ENCODE results near the gene RBAK. TPM values are rescaled to one million over a fixed set of nuclear protein-coding genes. Genes with fewer than 3 reads are reported as not detected.
A peak's percentile ranks its signal among the peaks of the same experiment; 100 is the strongest.

Gene RBAK
- polyA plus RNA-seq, 3 donors, result 0.74 to 3.3 (median 1.8) TPM

- Histone ChIP-seq H3K4me1 (ENCODE audit: control insufficient read depth in 1 of 2, insufficient read depth in 2 of 2, low read length in 2 of 2) (no peaks in the 10 kb centered on the region), H3K9ac (ENCODE audit: insufficient read depth, low read length, poor library complexity, severe bottlenecking) (no peak overlapping the region), H3K79me2 (ENCODE audit: insufficient read depth, low read length) (no peaks in the 10 kb centered on the region), H3K27ac (ENCODE audit: low read depth in 1 of 2, low read length in 2 of 2) (no peak overlapping the region), H3K27me3 (ENCODE audit: control insufficient read depth in 2 of 2, insufficient read depth in 2 of 2, low read length in 2 of 2) (no peaks in the 10 kb centered on the region), H3K36me3 (replicated peaks in 1 of 2; ENCODE audit: control insufficient read depth in 1 of 2, insufficient read depth in 2 of 2, low read length in 2 of 2) (peaks cover 36 to 58% of the 10 kb centered on the region in 2 donors), H4K20me1 (ENCODE audit: insufficient read depth, low read length) (no peaks in the 10 kb centered on the region), H3K4me3 (replicated peaks in 1 of 3; ENCODE audit: low read depth in 2 of 3, low read length in 3 of 3) (no peak overlapping the region), H3K9me3 (replicated peaks in 1 of 2; ENCODE audit: control insufficient read depth in 1 of 2, insufficient read depth in 1 of 2, low read length in 2 of 2) (no peaks in the 10 kb centered on the region), H2AFZ (ENCODE audit: insufficient read depth, low read depth, low read length, poor library complexity, severe bottlenecking) (no peak overlapping the region), H3K4me2 (replicated peaks; ENCODE audit: extremely low read depth, low read length, poor library complexity, severe bottlenecking) (no peak overlapping the region)
- H3K27me3 Mint-ChIP-seq (ENCODE audit: low read depth in 3 of 3), result peaks cover 0 to 2% (median 0%) of the 10 kb centered on the region in 3 donors
- no peak for TF ChIP-seq CTCF (IDR thresholded peaks at IDR 0.05)
- H3K9me3 Mint-ChIP-seq, result no peaks in the 10 kb centered on the region
- H3K4me1 Mint-ChIP-seq, result no peaks in the 10 kb centered on the region
- WGBS (ENCODE audit: insufficient coverage), result 100% methylated on average over 3 of the region's 5 CpGs
- peak overlapping the region in 2 of 7 donors; percentile 22 to 23 for H3K27ac Mint-ChIP-seq
- intact Hi-C loops (cut with micrococcal nuclease), result no loop called here
- peaks cover 56 to 76% of the 10 kb centered on the region in 2 donors for H3K36me3 Mint-ChIP-seq
- no peak for DNase-seq
- no peak overlapping the region for H3K4me3 Mint-ChIP-seq
These were observed 46.2 kb upstream of the RBAK start for GRCh38 chr7:4999369-4999950.

GRCh38 chr7:5001003-5001402 is 44.7 kb upstream of the RBAK start:
- Histone ChIP-seq H3K9ac (ENCODE audit: insufficient read depth, low read length, poor library complexity, severe bottlenecking) (no peak overlapping the region), H3K4me2 (replicated peaks; ENCODE audit: extremely low read depth, low read length, poor library complexity, severe bottlenecking) (no peak overlapping the region), H3K4me3 (replicated peaks in 1 of 3; ENCODE audit: low read depth in 2 of 3, low read length in 3 of 3) (no peak overlapping the region), H3K79me2 (ENCODE audit: insufficient read depth, low read length) (no peaks in the 10 kb centered on the region), H3K4me1 (ENCODE audit: control insufficient read depth in 1 of 2, insufficient read depth in 2 of 2, low read length in 2 of 2) (no peaks in the 10 kb centered on the region), H3K9me3 (replicated peaks in 1 of 2; ENCODE audit: control insufficient read depth in 1 of 2, insufficient read depth in 1 of 2, low read length in 2 of 2) (no peaks in the 10 kb centered on the region), H3K36me3 (replicated peaks in 1 of 2; ENCODE audit: control insufficient read depth in 1 of 2, insufficient read depth in 2 of 2, low read length in 2 of 2) (peaks cover 26 to 55% of the 10 kb centered on the region in 2 donors), H3K27me3 (ENCODE audit: control insufficient read depth in 2 of 2, insufficient read depth in 2 of 2, low read length in 2 of 2) (no peaks in the 10 kb centered on the region), H3K27ac (ENCODE audit: low read depth in 1 of 2, low read length in 2 of 2) (no peak overlapping the region), H2AFZ (ENCODE audit: insufficient read depth, low read depth, low read length, poor library complexity, severe bottlenecking) (no peak overlapping the region), H4K20me1 (ENCODE audit: insufficient read depth, low read length) (no peaks in the 10 kb centered on the region)
- H3K4me3 Mint-ChIP-seq, result no peak overlapping the region
- DNase-seq, result no peak
- TF ChIP-seq CTCF (IDR thresholded peaks at IDR 0.05), result no peak
- peak overlapping the region in 4 of 7 donors; percentile 19 to 71 (median 45) for H3K27ac Mint-ChIP-seq
- peaks cover 0 to 2% (median 0%) of the 10 kb centered on the region in 3 donors for H3K27me3 Mint-ChIP-seq (ENCODE audit: low read depth in 3 of 3)
- intact Hi-C loops (cut with micrococcal nuclease), result no loop called here
- H3K9me3 Mint-ChIP-seq, result peaks cover 0 to 4% (median 0%) of the 10 kb centered on the region in 7 donors
- H3K36me3 Mint-ChIP-seq, result peaks cover 49 to 67% of the 10 kb centered on the region in 2 donors
- WGBS (ENCODE audit: insufficient coverage), result no CpG with 5 or more reads among the region's 4 CpGs
- H3K4me1 Mint-ChIP-seq, result no peaks in the 10 kb centered on the region
